GM19023 (cell line): Measurements from ENCODE around the gene DMWD.

Experiments
- ATAC-seq: cut with Tn5 transposase; IDR thresholded peaks from one replicate; pipeline ENCODE4 v1.9.1; 2021; ENCODE audit warnings: mild to moderate bottlenecking, moderate library complexity; ENCODE audit not compliant: unreplicated experiment

DMWD gene

GRCh38 chr19:45772130-45772840 is 20.4 kb downstream of the DMWD start:
- no peak for ATAC-seq

- ATAC-seq, result no peak
Measured at GRCh38 chr19:45771311-45771933, 21.2 kb downstream of the DMWD start.

- peak; percentile 51 for ATAC-seq
Measured at GRCh38 chr19:45770192-45771101, 22.2 kb downstream of the DMWD start.

DNA sequence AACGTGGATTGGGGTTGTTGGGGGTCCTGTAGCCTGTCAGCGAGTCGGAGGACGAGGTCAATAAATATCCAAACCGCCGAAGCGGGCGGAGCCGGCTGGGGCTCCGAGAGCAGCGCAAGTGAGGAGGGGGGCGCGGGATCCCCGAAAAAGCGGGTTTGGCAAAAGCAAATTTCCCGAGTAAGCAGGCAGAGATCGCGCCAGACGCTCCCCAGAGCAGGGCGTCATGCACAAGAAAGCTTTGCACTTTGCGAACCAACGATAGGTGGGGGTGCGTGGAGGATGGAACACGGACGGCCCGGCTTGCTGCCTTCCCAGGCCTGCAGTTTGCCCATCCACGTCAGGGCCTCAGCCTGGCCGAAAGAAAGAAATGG is 22.8 kb downstream of the DMWD start:
- ATAC-seq, result no peak

DNA sequence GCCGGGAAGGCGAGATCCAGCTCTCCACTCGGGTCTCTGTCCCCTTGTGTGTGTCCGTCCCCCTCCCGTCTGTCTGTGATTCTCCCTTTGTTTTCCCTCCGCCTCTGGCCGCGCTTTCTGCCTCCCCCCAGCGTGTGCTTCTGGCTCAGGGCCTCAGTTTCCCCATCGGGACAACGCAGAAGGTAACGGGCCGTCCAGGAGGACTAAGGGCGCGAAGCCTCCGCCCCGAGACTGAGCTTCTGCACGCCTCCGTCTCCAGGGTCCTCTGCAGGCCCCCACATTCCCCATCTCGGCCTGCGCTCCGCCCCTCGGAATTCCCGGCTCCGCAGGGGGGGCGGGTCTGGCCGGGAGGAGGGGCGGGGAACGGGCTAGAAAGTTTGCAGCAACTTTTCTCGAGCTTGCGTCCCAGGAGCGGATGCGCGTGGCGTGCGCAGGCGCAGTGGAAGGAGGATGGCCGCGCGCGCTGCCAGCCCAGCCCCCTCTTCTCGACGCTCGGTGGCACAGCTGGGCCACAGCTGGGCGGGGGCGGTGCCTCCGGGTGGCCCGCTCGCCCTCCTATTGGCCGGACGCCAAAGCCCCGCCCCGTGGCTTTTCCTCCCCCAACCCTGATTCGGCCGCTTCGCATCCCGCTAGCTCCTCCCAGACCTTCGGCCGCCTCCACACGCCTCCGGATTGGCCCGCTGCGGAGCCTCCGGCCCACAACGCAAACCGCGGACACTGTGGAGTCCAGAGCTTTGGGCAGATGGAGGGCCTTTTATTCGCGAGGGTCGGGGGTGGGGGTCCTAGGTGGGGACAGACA is 23.5 kb downstream of the DMWD start, which contains the start of gene SIX5:
TSS of gene SIX5 (minus strand) at position 269 of the 799 bp plus-strand sequence. CDS start 408 bp downstream, outside the sequence.
- peak; percentile 58 for ATAC-seq

- ATAC-seq, result no peak
Measured at GRCh38 chr19:45768655-45768983, 24.0 kb downstream of the DMWD start.

DNA sequence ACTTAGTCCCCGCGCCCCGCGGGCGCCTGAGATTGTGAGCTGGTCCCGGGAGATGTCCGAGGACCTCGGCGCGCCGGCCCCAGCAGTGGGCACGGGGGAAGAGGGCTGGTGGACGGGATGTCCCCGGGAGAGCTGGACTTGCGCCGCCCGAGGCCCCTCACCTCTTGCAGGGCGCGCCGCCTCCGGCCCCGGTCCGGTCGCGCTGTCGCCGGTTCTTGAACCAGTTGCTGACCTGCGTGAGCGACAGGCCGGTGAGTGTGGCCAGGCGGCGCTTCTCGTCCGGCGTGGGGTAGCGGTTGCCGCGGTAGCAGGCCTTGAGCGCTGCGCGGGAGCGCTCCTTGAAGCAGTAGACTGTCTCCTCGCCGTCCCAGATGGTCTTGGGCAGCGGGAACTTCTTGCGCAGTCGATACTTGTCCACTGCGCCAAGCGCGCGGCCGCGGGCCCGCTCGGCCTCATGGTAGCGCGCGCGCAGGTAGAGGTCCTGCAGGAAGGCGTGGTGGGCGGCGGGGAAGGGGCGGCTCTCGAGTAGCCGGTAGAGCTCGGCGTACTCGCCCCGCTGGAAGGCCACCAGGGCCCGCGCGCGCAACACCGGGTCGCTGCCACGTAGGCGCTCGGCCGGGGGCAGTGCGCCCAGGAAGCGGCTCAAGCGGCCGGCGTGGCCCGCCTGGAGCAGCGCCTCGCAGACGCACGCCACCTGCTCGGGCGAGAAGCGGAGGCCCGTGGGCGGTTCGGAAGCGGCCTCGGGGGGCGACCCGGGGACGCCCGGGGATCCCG is 24.6 kb downstream of the DMWD start:
- no peak for ATAC-seq

GRCh38 chr19:45767410-45767880 is 25.2 kb downstream of the DMWD start:
- ATAC-seq, result no peak

DNA sequence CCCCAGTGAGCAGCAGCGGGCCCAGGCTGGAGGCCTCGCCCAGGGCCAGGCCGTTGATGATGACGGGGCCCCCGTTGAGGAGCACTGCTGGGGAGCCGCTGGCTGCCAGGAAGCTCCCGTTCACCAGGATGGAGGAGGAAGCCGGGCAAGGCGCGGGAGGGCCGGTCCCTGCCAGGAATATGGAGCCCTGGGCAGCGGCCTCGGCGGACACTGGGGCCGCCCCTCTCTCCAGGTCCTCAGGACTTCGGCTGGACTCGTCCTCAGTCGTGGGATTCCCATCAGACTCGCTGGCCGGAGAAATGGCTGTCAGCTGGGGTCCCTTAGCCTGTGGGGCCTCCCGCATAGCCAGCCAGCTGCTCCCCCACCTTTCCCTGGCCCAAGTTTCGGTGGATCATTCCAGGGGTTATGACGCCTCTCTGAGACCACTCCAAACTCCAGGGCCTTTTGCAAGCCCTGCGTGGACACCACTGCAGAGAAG is 25.7 kb downstream of the DMWD start:
- no peak for ATAC-seq

DNA sequence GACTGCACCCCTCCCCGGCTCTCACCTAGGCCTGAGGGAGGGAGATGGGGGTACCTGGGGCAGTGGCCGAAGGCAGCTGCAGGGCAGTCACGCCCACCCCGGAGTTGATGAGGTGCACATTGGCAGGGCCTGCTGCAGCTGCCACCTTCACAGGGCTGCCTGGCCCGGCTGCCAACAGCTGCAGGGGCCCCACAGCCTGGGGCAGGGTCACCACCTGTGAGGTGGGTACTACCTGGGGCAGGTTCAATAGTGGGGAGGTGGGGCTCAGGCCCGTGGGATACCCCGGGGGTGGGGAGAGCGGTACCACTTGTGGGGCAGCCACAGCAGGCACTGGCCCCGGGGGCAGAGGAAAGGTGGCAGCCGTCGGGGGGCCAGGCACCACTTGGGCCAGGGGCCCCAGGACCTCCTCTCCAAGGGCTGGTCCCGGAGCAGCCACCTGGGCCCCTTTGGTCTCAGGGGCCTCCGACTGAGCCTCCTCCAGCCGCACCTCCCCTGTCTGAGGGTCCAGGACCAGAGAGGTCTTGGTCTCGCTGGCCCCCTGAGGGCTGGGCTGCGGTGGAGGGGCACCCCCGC is 26.3 kb downstream of the DMWD start:
- no peak for ATAC-seq

DNA sequence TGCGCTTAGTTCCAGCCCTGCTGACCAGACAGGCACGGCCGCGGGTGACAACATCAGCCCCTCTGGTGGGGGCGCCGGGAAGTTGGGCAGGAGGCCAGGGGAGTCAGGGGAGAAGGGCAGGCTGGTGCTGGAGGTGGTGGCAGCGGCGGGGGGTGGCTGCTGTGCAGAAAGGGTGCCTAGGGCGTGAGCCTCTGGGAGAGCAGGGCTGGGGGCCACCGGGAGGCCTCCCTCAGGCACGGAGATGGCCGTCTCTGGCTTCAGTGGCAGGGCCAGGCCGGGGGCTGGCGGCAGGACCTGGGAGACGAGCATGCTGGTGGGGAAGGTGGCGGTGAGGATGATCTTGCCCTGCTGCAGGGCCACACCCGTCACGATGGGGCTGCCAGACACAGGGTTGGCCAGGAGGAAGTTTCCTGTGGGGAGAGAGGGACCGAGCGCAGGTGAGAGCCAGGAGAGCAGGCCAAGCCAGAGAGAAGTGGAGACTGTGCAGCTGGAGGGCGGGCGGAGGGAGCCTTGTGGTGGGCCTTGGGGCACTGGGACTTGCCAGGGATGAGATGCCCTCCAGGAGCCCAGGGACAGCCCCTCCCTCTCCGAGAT is 26.8 kb downstream of the DMWD start:
- no peak for ATAC-seq

- no peak for ATAC-seq
Measured at GRCh38 chr19:45764945-45765701, 27.5 kb downstream of the DMWD start.

GRCh38 chr19:45764475-45764874 is 28.2 kb downstream of the DMWD start:
- no peak for ATAC-seq

- no peak for ATAC-seq
Measured at GRCh38 chr19:45763691-45764294, 28.9 kb downstream of the DMWD start.

DNA sequence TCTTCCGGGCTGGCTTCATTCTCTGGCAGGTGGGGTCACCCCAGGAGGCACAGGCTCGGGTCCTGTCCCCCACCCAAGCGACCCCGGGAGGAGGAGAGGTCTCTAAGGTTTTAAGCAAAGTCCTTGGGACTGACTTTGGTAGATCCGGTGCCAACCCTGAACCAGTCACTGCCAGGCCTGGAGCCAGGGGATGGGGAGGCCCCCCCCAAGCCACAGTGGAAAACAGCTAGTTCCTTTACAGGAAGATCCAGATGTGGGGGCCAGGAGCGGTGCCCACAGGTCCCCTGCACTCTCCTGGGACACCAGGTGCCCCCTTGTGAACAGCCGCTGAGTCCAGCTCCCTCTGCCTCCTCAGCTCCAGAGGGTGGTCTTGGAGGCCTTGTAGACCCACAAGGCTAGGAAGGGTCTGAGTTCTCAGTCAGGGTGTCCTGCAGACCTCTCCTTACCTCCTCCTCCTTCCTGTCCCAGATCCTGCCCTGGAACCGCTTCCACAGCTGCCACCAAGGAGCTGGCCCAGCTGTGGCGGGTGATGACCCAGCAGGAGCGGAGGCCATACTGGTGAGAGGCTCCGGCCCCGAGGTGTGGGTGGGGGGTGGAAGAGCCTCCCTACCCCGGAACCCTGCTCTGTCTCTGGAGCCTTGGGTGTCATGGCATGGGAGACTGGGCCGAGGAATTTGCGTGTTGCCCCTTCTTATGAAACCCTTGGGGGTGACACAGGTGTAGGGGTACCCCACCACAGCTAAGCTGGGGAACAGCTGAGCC is 29.6 kb downstream of the DMWD start:
- ATAC-seq, result no peak

DNA sequence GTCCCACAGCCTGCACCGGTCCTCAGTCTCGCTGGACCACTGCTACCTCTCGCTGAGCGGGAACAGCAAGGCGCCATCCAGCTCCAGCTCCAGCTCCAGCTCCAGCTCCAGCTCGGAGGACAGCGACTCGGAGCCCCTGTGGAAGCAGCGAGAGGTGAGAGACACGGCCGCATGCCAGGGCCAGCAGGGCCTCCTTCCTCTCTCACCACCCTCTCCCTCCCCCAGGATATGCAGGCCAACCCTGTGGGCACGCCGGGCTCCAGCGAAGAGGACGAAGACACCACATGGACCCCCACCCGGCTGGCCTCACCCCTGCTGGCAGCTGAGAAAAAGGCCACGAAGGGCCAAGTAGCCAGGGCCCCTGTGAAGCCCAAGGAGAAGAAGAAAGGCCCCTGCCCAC is 30.9 kb downstream of the DMWD start:
- no peak for ATAC-seq

DNA sequence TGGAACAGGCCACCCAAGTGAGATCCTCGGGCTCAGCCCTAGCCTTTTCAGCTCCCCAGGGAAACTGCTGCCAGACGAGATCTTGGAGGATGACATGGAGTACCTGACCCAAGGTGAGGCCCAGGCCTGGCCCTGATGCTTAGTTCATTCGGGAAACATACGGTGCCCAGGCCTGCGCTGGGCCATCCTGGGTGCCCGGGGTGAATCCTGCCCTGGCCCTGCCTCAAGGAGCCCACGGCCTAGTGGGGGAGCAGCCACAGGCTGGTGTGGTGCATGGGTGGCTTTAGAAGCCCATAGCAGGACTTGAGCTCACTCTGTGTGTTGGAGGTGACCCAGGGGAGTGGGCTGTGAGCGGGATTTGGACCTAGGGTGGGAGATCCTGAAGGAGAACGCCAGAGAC is 33.7 kb downstream of the DMWD start:
- ATAC-seq, result no peak
